Sigmoid colon (tissue), 7 donors: ENCODE data around the gene UVRAG. TPM values are rescaled to one million over a fixed set of nuclear protein-coding genes. Genes with fewer than 3 reads are reported as not detected.

Source experiments
- DNase-seq: peaks from one replicate; pipeline ENCODE4 v3.0.0-alpha.2; 2019
- H3K27ac ChIP-seq, 4 donors: fragments of 200-600 bp; sonication (generic); one replicate each; pipeline ENCODE4 v1.5.1; 2016 to 2019; ENCODE audit warnings: mild to moderate bottlenecking in 1 of 4
- H3K27me3 ChIP-seq, 3 donors: fragments of 200-600 bp; sonication (generic); one replicate each; pipeline ENCODE4 v1.5.1; 2019; ENCODE audit warnings: mild to moderate bottlenecking in 1 of 3
- H3K36me3 ChIP-seq, 4 donors: fragments of 200-600 bp; sonication (generic); one replicate each; pipeline ENCODE4 v1.5.1; 2016 to 2019
- H3K4me1 ChIP-seq, 4 donors: fragments of 200-600 bp; sonication (generic); one replicate each; pipeline ENCODE4 v1.5.1; 2017 to 2019
- H3K4me3 ChIP-seq, 4 donors: fragments of 200-600 bp; sonication (generic); one replicate each; pipeline ENCODE4 v1.5.1; 2017 to 2019; ENCODE audit warnings: mild to moderate bottlenecking in 2 of 4, moderate library complexity in 1 of 4
- H3K9me3 ChIP-seq, 4 donors: fragments of 200-600 bp in 3 of 4; sonication (generic) in 3 of 4; one replicate each; pipeline versions ENCODE4 v1.5.1 to v1.6.1; 2013 to 2019
- CTCF ChIP-seq, 4 experiments: fragments of 450-650 bp in 3 of 4; fragments of 200-600 bp in 1 of 4; IDR thresholded peaks; one replicate each; pipeline ENCODE4 v1.5.1; 2016 to 2019; ENCODE audit warnings: antibody characterized with exemption in 4 of 4, mild to moderate bottlenecking in 3 of 4, moderate library complexity in 2 of 4
- EP300 ChIP-seq, 4 donors: sonication (generic); formaldehyde crosslinking; IDR thresholded peaks; one replicate each; pipeline ENCODE4 v1.6.1; 2017; ENCODE audit warnings: antibody characterized with exemption in 4 of 4
- POLR2A ChIP-seq, 2 donors: fragments of 450-650 bp; IDR thresholded peaks; one replicate each; pipeline ENCODE4 v1.6.1; 2016; ENCODE audit warnings: antibody characterized with exemption in 2 of 2, mild to moderate bottlenecking in 2 of 2, moderate library complexity in 2 of 2
- POLR2AphosphoS5 ChIP-seq, 4 donors: sonication (generic); formaldehyde crosslinking; IDR thresholded peaks; one replicate each; pipeline ENCODE4 v1.6.1; 2017; ENCODE audit warnings: antibody characterized with exemption in 4 of 4
- whole genome bisulfite sequencing, 2 donors: extraction: QIAGEN DNeasy Blood & Tissue Kit; methylation state at CpG; one replicate each; pipeline ENCODE4 v1.1.7; 2013; 5-methylcytosine and 5-hydroxymethylcytosine counted together
- intact Hi-C: fragments of 100-400 bp; cut with DNase I; formaldehyde crosslinking; loops from one replicate; pipeline ENCODE4 v1.15.1; 2023
- polyA plus RNA-seq, 3 donors: library from polyadenylated mRNA; stranded (reverse); fragments of 200-250 nt; gene quantifications; one replicate each; pipeline ENCODE4 v1.2.3, GENCODE V29; 2013
- total RNA-seq, 4 donors: library from RNA; depleted of rRNA; stranded (reverse); fragments of >200 nt; gene quantifications; one replicate each; pipeline ENCODE4 v1.1.0, GENCODE V29; 2016
- donor health status: healthy with polysubstance abuse.
- donor health status: Bipolar disorder and iron deficiency.
- donor health status: healthy.

UVRAG gene
- total and polyA plus RNA-seq, 7 donors = 4.9 to 43.2 (median 29.3) TPM

GRCh38 chr11:75785187-75785586 lies 29.8 kb upstream of the UVRAG start:
- intact Hi-C loops = no loop called here
- no peak for DNase-seq
- 72 to 86% methylated on average over 4 of the region's 4 CpGs for WGBS, 2 donors
- H3K36me3 ChIP-seq = no peaks in the 10 kb centered on the region
- no peak overlapping the region for H3K4me3 ChIP-seq
- H3K9me3 ChIP-seq = no peaks in the 10 kb centered on the region
- no peak for TF ChIP-seq CTCF (IDR thresholded peaks at IDR 0.05)
- no peak for TF ChIP-seq POLR2AphosphoS5 (IDR thresholded peaks at IDR 0.05)
- no peak for TF ChIP-seq EP300 (IDR thresholded peaks at IDR 0.05)
- TF ChIP-seq POLR2A (IDR thresholded peaks at IDR 0.05) = no peak
- H3K27ac ChIP-seq = no peak overlapping the region
- no peaks in the 10 kb centered on the region for H3K27me3 ChIP-seq
- no peaks in the 10 kb centered on the region for H3K4me1 ChIP-seq

- DNase-seq = no peak
- no peaks in the 10 kb centered on the region for H3K4me1 ChIP-seq
- no peaks in the 10 kb centered on the region for H3K27me3 ChIP-seq
- H3K4me3 ChIP-seq = no peak overlapping the region
- TF ChIP-seq EP300 (IDR thresholded peaks at IDR 0.05) (no peak), CTCF (IDR thresholded peaks at IDR 0.05) (no peak), POLR2A (IDR thresholded peaks at IDR 0.05) (no peak), POLR2AphosphoS5 (IDR thresholded peaks at IDR 0.05) (no peak)
- no peak overlapping the region for H3K27ac ChIP-seq
- H3K9me3 ChIP-seq = no peaks in the 10 kb centered on the region
- WGBS, 2 donors = 31 to 70% methylated on average over 8 of the region's 8 CpGs
- intact Hi-C loops = no loop called here
- H3K36me3 ChIP-seq = no peaks in the 10 kb centered on the region
These were observed 28.8 kb upstream of the UVRAG start for GRCh38 chr11:75786101-75786736.

GRCh38 chr11:75789521-75789920 lies 25.5 kb upstream of the UVRAG start:
- Histone ChIP-seq H3K4me3 (no peak overlapping the region), H3K9me3 (no peaks in the 10 kb centered on the region), H3K4me1 (no peaks in the 10 kb centered on the region), H3K27me3 (no peaks in the 10 kb centered on the region), H3K27ac (no peak overlapping the region), H3K36me3 (no peaks in the 10 kb centered on the region)
- WGBS, 2 donors = 96 to 97% methylated on average over 3 of the region's 3 CpGs
- DNase-seq = no peak
- intact Hi-C loops = no loop called here
- TF ChIP-seq POLR2AphosphoS5 (IDR thresholded peaks at IDR 0.05) = no peak
- TF ChIP-seq CTCF (IDR thresholded peaks at IDR 0.05) = no peak
- no peak for TF ChIP-seq POLR2A (IDR thresholded peaks at IDR 0.05)
- TF ChIP-seq EP300 (IDR thresholded peaks at IDR 0.05) = no peak

- TF ChIP-seq EP300 (IDR thresholded peaks at IDR 0.05) = no peak
- TF ChIP-seq CTCF (IDR thresholded peaks at IDR 0.05) = no peak
- TF ChIP-seq POLR2AphosphoS5 (IDR thresholded peaks at IDR 0.05) = no peak
- no peak for TF ChIP-seq POLR2A (IDR thresholded peaks at IDR 0.05)
- Histone ChIP-seq H3K4me1 (no peaks in the 10 kb centered on the region), H3K27ac (no peak overlapping the region), H3K4me3 (no peak overlapping the region), H3K36me3 (no peaks in the 10 kb centered on the region), H3K9me3 (no peaks in the 10 kb centered on the region), H3K27me3 (no peaks in the 10 kb centered on the region)
- DNase-seq = no peak
- 85 to 94% methylated on average over 2 of the region's 2 CpGs for WGBS, 2 donors
- intact Hi-C loops = loop anchor here (10.0 kb wide), 1 partner anchor 524 kb away; no protein-coding TSS in a partner anchor
These were observed 24.0 kb upstream of the UVRAG start for GRCh38 chr11:75790986-75791385.
